Astrocyte (in vitro differentiated cells and primary cell): ENCODE data around the gene COL2A1. TPM values are rescaled to one million over a fixed set of nuclear protein-coding genes. Genes with fewer than 3 reads are reported as not detected.

Source experiments
- DNase-seq: peaks from one replicate; pipeline ENCODE4 v3.0.0-alpha.2; 2010; ENCODE audit warnings: low read depth
- FAIRE-seq: peaks from 2 replicates; lab custom pipeline; 2011; peaks lifted over from hg19 to GRCh38; lab: Jason Lieb, UNC
- H2AFZ ChIP-seq: 2 replicates; pipeline ENCODE4 v1.6.0; 2012; ENCODE audit warnings: low read depth, low read length, inconsistent platforms
- H3K27ac ChIP-seq: 2 replicates; pipeline ENCODE4 v1.5.1; 2011; ENCODE audit warnings: low read depth, low read length, inconsistent platforms
- H3K27me3 ChIP-seq: 2 replicates; pipeline ENCODE4 v1.6.0; 2011; ENCODE audit warnings: low read length, inconsistent platforms; ENCODE audit not compliant: insufficient read depth
- H3K36me3 ChIP-seq: 2 replicates; pipeline ENCODE4 v1.5.1; 2011; ENCODE audit warnings: low read length, inconsistent platforms; ENCODE audit not compliant: insufficient read depth
- H3K4me1 ChIP-seq: 2 replicates; pipeline ENCODE4 v1.5.1; 2011; ENCODE audit warnings: low read length, inconsistent platforms; ENCODE audit not compliant: insufficient read depth
- H3K4me2 ChIP-seq: 2 replicates; pipeline ENCODE4 v1.6.0; 2012; ENCODE audit warnings: low read length, inconsistent platforms
- H3K4me3 ChIP-seq: 2 replicates; pipeline ENCODE4 v1.5.1; 2011; ENCODE audit warnings: low read depth, mild to moderate bottlenecking, low read length, inconsistent platforms; ENCODE audit not compliant: insufficient read depth
- H3K79me2 ChIP-seq: 2 replicates; pipeline ENCODE4 v1.6.0; 2012; ENCODE audit warnings: mild to moderate bottlenecking, low read length, inconsistent platforms; ENCODE audit not compliant: insufficient read depth
- H3K9ac ChIP-seq: 2 replicates; pipeline ENCODE4 v1.6.0; 2012; ENCODE audit warnings: mild to moderate bottlenecking, low read length, inconsistent platforms
- H3K9me3 ChIP-seq: 2 replicates; pipeline ENCODE4 v1.5.1; 2012; ENCODE audit warnings: low read depth, mild to moderate bottlenecking, low read length, inconsistent platforms; ENCODE audit not compliant: insufficient read depth
- H4K20me1 ChIP-seq: 2 replicates; pipeline ENCODE4 v1.6.0; 2012; ENCODE audit warnings: low read length, inconsistent platforms; ENCODE audit not compliant: insufficient read depth
- H3K27ac Mint-ChIP-seq: one replicate; pipeline ENCODE4 v1.8.0; 2021; ENCODE audit warnings: mild to moderate bottlenecking, mixed read lengths; ENCODE audit not compliant: unreplicated experiment
- H3K27me3 Mint-ChIP-seq: one replicate; pipeline ENCODE4 v1.8.0; 2021; ENCODE audit warnings: low read depth, mixed read lengths; ENCODE audit not compliant: unreplicated experiment
- H3K36me3 Mint-ChIP-seq: one replicate; pipeline ENCODE4 v1.8.0; 2021; ENCODE audit warnings: low read depth, mixed read lengths; ENCODE audit not compliant: unreplicated experiment
- H3K4me1 Mint-ChIP-seq: one replicate; pipeline ENCODE4 v1.8.0; 2021; ENCODE audit warnings: low read depth, mixed read lengths; ENCODE audit not compliant: unreplicated experiment
- H3K4me3 Mint-ChIP-seq: one replicate; pipeline ENCODE4 v1.8.0; 2021; ENCODE audit warnings: mild to moderate bottlenecking, moderate library complexity, mixed read lengths; ENCODE audit not compliant: unreplicated experiment
- H3K9me3 Mint-ChIP-seq: one replicate; pipeline ENCODE4 v1.8.0; 2021; ENCODE audit warnings: mild to moderate bottlenecking, mixed read lengths; ENCODE audit not compliant: unreplicated experiment
- CTCF ChIP-seq: IDR thresholded peaks from 2 replicates; pipeline ENCODE4 v1.5.1; 2011; ENCODE audit warnings: low read depth, mild to moderate bottlenecking, inconsistent platforms, low read length, moderate library complexity; ENCODE audit not compliant: insufficient read depth
- EZH2 ChIP-seq: IDR thresholded peaks from 2 replicates; pipeline ENCODE4 v1.6.1; 2012; ENCODE audit warnings: mild to moderate bottlenecking, low read length, inconsistent platforms; ENCODE audit not compliant: insufficient read depth
- total RNA-seq: library from RNA; stranded (reverse); gene quantifications from 2 replicates; pipeline ENCODE4 v1.2.1, GENCODE V29; 2021

Gene COL2A1
- total RNA-seq, 1 donor from 2014 or later: 20.3 TPM

- Histone ChIP-seq H3K79me2 (no peaks in the 10 kb centered on the region), H3K36me3 (no peaks in the 10 kb centered on the region), H3K9me3 (no peaks in the 10 kb centered on the region), H3K4me2 (peak overlapping the region; percentile 98), H3K4me1 (peaks cover 21% of the 10 kb centered on the region), H3K4me3 (peak overlapping the region; percentile 61), H4K20me1 (peaks cover 5% of the 10 kb centered on the region), H3K27me3 (peaks cover 86% of the 10 kb centered on the region), H2AFZ (no peak overlapping the region), H3K9ac (no peak overlapping the region), H3K27ac (no peak overlapping the region)
- H3K9me3 Mint-ChIP-seq: peaks cover 2% of the 10 kb centered on the region
- peak overlapping the region; percentile 95 for H3K4me3 Mint-ChIP-seq
- TF ChIP-seq EZH2 (peak; percentile 50), CTCF (no peak)
- peaks cover 3% of the 10 kb centered on the region for H3K4me1 Mint-ChIP-seq
- H3K27ac Mint-ChIP-seq: peak overlapping the region; percentile 35
- FAIRE-seq: no peak
- DNase-seq: peak; percentile 19
- peaks cover 50% of the 10 kb centered on the region for H3K27me3 Mint-ChIP-seq
- H3K36me3 Mint-ChIP-seq: no peaks in the 10 kb centered on the region
Measured at GRCh38 chr12:48002773-48003218, 1.5 kb downstream of the COL2A1 start.

GRCh38 chr12:48002414-48002730, 1.9 kb downstream of the COL2A1 start:
- no peak overlapping the region for H3K27ac Mint-ChIP-seq
- peaks cover 21% of the 10 kb centered on the region for H3K4me1 ChIP-seq
- TF ChIP-seq EZH2 (peak; percentile 23), CTCF (no peak)
- peak overlapping the region; percentile 87 for H2AFZ ChIP-seq
- DNase-seq: no peak
- H3K27me3 Mint-ChIP-seq: peaks cover 50% of the 10 kb centered on the region
- no peaks in the 10 kb centered on the region for H3K9me3 ChIP-seq
- no peaks in the 10 kb centered on the region for H3K36me3 Mint-ChIP-seq
- no peaks in the 10 kb centered on the region for H3K36me3 ChIP-seq
- peak overlapping the region; percentile 98 for H3K4me2 ChIP-seq
- H3K27ac ChIP-seq: no peak overlapping the region
- peaks cover 2% of the 10 kb centered on the region for H3K9me3 Mint-ChIP-seq
- H3K4me3 Mint-ChIP-seq: peak overlapping the region; percentile 95
- peaks cover 87% of the 10 kb centered on the region for H3K27me3 ChIP-seq
- no peak for FAIRE-seq
- H3K79me2 ChIP-seq: no peaks in the 10 kb centered on the region
- peaks cover 5% of the 10 kb centered on the region for H4K20me1 ChIP-seq
- no peak overlapping the region for H3K9ac ChIP-seq
- peak overlapping the region; percentile 61 for H3K4me3 ChIP-seq
- H3K4me1 Mint-ChIP-seq: peaks cover 3% of the 10 kb centered on the region
